Measurements from ENCODE around the gene P2RY11.

The P2RY11 gene

DNA sequence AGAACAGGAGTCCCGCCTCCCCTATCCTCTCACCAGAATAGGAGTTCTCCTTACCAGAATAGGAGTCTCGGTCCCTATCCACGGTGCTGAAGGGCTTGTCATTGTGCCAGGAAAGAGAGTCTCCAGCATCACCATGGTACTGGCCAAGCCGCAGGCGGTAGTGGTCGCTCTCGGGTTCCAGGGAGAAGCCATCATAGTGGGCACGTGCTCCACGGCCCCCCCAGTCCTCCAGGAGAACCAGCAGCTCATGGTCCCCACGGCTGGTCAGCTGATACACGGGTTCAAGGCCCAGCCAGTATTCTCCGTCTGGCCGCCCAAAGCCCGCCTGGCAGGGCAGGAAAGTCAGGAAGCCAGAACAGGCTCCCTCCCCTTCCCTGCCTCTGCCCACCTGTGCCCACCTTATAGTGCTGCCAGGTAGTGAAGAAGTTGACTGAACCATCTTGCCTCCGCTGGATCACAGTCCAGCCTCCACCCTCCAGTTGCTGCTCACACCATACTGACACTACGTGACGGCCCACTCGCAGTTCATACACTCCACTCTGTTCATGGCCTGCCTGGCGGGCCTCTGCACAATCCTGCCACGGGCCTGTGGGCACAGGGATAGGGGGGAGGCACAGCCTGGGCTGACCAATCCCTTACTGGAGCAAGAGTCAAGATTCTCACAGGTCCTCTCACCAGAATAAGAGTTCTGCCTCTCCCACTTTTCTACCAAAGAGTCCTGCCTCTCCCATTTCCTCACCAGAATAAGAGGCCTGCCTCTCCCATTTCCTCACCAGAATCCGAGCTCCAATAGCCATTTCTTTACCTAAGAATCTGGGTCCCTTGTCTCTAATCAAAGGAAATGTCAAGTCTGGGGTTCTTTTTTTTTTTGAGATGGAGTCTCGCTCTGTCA, 18.0 kb upstream of the P2RY11 start:
- no peak for DNase-seq

DNA sequence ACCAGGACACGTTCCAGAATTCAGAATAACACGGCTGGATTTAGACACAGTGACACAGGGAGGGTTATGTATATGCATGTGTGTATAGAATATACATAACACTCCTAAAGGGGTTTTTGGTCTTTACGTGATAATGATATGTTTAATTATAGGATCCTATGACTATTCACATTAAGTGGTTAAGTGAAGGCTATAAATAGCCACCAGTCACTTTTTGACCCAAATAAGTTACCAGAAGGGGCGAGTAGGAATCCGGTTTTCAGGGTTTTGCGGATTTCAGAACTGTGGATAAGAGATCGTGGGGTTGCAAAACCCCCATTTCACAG, 15.9 kb upstream of the P2RY11 start:
- DNase-seq: no peak

DNA sequence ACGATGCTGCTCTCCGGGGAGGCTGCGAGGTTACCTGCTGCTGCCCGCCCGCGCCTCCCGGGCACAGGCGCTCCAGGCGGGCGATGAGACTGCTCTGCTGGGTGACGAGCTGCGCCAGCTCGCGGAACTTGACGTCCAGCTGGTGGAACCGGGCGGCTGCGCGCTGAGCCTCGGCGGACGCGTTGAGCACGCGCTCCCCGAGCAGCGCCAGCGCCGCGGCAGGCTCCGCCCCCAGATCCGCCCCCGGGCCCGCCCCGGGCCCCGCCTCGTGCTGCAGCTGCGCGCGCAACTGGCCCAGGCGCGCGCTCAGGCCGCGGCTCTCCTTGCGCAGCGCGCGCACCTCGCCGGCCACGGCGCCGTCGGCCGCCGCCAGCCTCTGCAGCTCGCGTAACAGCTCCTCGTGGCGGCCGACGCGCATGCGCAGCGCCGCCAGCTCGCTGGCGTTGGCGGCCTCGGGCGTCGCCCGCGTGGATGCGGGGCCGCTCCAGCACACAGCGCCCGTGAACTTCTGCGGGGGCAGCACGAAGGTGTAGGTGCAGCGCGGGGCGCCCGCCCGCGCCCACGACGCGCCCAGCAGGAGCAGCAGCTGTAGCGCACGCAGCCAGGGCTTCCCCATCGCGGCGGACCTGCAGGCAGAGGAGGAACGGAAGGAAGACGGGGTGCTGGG, 15.4 kb upstream of the P2RY11 start:
- DNase-seq: peak; percentile 95 to 99 (median 98)

DNA sequence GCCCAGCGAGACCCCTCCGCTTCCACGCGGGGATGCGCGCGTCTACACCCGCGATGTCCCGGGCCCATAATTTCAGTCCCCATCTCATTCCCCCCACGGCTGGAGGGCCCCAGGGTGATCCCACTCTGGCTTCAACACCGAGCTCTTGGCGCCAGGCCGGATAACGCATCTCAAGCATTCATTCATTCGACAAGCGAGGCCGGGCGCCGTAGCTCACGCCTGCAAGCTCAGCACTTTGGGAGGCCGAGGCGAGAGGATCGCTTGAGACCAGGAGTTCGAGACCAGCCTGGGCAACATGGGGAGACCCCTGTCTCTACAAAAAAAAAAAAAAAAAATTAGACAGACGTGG, 14.9 kb upstream of the P2RY11 start:
- no peak for DNase-seq

DNA sequence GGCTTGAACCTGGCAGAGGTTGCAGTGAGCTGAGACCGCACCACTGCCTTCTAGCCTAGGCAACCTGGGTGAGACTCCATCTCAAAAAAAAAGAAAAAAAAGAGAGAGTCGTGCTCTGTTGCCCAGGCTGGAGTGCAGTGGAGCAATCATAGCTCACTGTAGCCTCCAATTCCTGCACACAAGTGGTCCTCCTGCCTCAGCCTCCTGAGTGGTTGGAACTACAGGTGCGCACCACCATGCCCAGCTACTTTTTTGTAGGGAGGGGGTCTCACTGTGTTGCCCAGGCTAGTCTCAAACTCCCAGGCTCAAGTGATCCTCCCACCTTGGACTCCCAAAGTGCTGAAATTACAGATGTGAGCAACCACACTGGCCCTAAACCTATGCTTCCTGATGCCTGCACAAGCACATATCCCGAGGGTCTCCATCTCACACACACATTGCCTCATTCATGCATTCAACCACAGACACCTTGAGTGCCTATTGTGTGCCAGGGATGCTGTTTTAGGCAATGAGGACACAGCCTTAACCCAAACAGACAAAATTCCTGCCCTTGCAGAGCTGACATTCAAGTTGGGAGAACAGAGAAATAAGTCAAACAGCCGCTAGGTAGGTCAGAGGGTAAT, 11.2 kb upstream of the P2RY11 start:
- no peak for DNase-seq

DNA sequence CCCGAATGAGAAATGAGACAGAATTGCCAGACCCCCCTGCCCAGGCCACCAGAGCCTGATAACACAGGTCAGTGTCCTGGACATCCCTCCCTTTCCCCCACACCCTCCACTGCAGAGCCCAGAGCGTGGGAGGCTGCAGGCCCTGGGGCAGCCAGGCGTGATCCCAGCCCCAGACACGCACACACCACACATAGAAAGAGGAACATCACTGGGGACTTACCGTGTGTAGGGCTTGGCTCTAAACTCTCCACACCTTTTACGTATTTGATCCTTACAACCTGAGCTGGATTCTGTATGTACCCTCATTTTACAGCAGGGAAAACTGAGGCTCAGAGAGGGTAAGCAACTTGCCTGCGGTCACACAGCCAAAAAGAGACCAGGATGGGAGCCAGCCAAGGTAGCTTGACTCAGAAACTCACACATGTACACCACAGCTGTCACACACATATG, 8.7 kb upstream of the P2RY11 start:
- peak; percentile 62 to 67 (median 63) for DNase-seq

DNA sequence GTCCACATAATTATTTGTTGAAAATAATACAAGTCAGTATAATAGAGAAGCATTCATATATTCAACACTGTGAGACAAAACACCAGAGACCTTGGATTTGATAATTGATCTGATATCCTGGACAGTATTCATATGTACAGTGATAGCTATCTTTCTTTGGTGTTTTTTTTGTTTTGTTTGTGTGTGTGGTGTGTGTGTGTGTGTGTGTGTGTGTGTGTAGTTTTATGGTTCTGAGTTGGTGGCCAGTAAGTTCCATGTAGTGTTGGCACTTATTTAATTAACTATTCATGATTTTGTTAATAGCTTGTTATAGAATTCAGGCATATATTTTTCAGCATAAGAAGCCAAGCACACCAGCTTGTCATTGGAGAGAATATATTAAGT, 7.4 kb upstream of the P2RY11 start:
- DNase-seq: no peak

DNA sequence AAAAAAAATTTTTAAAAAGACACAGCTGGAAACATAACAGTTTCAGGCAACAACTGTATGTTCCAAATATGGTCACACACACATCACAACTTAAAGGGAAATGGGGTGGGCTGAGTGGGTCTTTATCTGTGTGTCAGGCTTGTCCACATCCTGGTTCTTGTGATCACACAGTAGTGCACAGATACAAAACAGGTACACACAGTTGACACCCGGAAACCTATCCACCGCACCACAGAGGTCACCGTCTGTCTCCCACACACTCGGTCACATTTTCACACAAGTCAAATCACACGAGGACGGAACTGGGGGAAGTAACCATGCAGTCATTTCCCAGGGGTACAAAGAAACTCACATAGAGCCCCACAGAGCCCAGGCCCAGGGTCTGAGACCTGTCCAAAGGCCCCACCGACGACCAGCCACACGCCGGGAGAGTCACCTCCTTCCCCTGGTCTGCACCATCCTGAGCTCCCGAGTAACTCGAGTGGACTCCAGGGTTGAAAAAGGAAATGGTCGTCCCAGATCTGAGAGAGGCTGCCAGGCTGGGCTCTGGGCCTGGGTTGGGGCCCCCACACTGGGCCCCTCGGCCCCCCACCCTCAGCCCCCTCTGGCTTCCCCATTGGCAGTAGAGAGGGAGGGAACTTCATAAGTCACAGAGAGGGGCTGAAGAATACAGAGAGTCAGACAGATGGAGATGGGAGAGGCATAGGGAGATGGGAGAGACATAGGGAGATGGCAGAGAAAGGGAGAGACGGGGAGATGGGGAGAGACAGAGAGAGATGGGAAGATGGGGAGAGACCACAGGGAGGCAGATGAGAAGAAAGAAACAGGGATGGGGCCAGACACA, 6.6 kb upstream of the P2RY11 start:
- DNase-seq: peak; percentile 56 to 60 (median 59)

DNA sequence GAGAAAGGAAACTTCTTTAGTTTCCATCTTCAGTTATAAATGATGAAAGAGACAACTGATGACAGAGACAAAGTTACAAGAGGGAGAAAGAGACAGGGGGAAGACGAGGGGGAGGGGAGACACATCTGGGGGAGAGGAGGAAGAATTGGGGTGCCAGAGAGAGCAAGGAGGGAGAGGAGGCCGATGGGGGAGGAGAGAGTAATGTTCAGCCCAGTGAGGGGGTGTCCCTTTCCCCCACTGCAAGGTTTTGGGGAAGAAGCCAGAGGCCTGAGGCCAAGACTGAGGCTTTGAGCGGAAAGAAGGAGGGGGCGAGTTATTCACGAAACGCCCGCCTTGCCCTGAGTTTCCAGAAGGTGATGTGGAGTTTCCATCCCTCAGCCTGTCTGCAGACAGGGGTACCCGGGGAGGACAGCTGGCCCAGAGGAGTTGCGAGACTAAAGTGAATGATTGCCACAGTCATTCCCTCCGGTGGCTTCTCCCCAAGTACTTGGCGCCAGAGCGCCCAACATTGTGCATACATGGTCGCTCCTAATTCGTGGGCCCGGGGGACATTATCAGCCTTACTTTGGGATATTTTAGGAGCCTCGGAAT, 5.9 kb upstream of the P2RY11 start:
- peak; percentile 79 to 91 (median 84) for DNase-seq

DNA sequence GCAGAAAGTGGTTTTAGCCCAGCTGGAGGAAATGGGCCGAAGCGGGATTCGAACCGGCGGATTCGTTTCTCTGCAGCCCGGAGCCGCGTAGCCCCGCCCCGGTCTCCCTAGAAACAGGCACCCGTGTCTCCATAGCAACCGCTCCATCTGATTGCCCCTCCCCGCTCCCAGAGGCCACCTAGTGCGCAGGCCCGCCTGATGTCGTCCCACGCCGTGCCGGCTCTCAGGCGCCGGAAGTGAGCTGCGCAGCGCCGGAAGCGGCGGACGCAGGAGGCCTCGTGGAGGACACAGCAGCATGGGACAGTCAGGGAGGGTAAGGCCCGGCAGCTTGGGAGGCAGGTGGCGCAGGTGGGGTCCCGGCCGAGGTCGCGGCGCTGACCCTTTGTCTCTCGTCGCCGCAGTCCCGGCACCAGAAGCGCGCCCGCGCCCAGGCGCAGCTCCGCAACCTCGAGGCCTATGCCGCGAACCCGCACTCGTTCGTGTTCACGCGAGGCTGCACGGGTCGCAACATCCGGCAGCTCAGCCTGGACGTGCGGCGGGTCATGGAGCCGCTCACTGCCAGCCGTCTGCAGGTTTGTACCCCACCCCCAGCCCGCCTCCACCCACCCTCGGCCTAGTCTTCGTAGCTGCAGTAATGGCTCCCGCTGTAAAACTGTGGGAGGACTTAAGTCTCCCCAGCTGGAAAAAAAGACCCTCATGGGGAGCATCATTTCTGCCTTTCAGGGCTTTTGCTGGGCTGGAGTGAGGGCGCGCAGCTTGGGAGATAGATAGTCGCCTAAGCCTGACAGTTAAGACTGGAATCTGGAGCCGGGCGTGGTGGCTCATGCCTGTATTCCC, 5.2 kb upstream of the P2RY11 start, which contains the start of gene PPAN:
PPAN (plus strand) TSS at position 263 of the 837 bp plus-strand sequence; CDS start at position 296, 33 bp downstream.
- DNase-seq: peak; percentile 98 to 99 (median 99)

DNA sequence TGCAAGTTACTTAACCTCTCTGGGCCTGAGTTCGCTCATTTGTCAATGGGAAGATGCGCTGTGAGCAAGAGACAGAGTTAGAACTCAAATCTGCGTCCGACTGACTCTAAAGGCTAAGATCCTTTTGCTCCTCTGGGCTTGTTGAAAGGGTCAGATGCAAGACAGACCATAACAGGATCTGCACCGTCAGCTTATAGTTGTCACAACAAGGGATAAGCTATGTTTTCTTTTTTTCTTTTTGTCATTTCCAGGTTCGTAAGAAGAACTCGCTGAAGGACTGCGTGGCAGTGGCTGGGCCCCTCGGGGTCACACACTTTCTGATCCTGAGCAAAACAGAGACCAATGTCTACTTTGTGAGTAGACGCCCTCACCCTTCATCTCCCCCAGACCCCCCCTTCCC, 4.2 kb upstream of the P2RY11 start:
- no peak for DNase-seq

DNA sequence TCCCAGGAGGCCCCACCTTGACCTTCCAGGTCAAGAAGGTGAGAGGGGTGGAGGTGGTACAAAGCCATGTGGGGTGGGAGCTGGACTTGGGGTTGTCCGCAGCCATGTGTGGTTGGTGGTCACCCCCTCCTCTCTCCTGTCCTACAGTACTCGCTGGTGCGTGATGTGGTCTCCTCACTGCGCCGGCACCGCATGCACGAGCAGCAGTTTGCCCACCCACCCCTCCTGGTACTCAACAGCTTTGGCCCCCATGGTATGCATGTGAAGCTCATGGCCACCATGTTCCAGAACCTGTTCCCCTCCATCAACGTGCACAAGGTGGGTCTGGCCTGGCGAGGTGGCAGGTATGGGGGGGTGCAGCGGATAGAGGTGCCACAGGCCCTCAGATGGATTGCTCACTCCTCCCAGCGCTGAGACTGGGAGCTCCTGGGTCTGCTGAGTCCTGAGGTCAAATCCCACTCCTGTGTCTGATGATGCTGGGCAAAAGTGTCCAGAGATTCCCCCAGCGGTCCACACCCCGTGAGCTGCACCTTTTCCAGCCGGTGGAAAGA, 3.6 kb upstream of the P2RY11 start:
- DNase-seq: no peak

DNA sequence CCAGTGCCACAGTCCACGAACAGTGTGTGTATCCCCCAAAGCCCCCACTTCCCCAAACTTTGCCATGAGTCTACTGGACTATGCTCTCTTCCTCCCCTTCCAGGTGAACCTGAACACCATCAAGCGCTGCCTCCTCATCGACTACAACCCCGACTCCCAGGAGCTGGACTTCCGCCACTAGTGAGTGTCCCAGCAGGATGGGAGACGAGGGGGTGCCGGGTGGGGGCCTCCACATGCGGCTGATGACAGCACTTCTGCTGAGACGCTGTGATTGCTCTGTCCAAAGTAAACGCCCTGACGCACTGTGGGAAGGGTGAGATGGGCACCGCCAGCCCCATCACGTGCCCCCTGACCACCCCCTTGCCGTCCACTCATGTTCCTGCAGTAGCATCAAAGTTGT, 2.0 kb upstream of the P2RY11 start:
- no peak for DNase-seq

DNA sequence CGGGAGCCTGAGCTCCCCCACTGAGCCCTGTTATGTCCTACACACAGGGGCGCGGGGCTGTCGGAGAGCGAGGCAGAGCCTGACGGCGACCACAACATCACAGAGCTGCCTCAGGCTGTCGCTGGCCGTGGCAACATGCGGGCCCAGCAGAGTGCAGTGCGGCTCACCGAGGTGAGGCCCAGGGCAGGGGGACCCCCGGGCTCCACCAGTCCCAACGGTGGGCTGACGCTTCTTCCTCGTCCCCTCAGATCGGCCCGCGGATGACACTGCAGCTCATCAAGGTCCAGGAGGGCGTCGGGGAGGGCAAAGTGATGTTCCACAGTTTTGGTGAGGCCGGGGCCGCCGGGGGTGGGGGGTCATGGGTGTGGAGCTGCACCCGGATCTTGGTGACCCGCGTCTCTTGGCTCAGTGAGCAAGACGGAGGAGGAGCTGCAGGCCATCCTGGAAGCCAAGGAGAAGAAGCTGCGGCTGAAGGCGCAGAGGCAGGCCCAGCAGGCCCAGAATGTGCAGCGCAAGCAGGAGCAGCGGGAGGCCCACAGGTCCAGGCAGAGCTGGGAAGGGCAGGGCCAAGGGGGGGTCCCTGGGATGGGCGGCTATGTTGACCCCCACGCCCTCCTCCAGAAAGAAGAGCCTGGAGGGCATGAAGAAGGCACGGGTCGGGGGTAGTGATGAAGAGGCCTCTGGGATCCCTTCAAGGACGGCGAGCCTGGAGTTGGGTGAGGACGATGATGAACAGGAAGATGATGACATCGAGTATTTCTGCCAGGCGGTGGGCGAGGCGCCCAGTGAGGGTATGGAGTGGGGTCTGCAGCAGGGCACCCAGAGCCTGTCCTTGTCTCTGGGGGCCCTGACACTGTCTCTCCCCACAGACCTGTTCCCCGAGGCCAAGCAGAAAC, 1.2 kb upstream of the P2RY11 start:
- DNase-seq: no peak

DNA sequence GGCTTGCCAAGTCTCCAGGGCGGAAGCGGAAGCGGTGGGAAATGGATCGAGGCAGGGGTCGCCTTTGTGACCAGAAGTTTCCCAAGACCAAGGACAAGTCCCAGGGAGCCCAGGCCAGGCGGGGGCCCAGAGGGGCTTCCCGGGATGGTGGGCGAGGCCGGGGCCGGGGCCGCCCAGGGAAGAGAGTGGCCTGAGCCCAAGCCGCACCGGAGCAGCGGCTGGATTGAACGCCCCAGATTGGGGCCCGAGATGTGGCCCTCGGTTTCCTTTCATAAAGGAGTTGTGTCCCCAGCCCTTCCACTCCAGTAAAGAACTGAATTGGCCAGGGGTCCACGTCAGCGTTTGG, 548 bp upstream of the P2RY11 start:
- no peak for DNase-seq

DNA sequence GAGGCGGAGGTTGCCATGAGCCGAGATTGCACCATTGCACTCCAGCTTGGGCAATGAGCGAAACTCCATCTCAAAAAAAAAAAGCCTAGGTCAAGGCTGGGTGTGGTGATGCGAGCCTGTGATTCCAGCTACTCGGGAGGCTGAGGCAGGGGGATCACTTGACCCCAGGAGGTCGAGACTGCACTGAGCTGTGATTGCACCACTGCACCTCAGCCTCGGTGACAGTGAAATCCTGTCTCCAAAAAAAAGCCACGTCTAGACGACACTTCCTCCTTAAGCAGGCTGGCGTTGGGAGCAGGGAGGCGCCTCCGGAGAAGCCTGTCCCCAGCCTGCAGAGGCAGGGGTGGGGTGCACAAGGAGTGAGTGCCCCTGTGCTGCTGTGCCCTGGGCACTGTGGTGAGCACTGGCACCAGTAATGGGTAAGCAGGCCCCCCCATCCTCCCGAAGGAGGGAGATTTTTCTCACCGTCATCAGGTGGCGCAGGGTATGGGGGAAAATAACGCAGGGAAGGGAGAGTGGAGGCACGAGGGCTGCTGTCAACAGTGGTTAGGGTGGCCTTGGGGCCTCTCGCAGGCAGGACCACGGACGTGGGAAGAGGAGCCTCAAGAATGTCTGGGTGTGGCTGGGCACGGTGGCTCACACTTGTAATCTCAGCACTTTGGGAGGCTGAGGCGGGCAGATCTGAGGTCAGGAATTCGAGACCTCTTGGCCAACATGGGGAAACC, 706 bp downstream of the P2RY11 start:
- DNase-seq: peak; percentile 73 to 85 (median 77)

DNA sequence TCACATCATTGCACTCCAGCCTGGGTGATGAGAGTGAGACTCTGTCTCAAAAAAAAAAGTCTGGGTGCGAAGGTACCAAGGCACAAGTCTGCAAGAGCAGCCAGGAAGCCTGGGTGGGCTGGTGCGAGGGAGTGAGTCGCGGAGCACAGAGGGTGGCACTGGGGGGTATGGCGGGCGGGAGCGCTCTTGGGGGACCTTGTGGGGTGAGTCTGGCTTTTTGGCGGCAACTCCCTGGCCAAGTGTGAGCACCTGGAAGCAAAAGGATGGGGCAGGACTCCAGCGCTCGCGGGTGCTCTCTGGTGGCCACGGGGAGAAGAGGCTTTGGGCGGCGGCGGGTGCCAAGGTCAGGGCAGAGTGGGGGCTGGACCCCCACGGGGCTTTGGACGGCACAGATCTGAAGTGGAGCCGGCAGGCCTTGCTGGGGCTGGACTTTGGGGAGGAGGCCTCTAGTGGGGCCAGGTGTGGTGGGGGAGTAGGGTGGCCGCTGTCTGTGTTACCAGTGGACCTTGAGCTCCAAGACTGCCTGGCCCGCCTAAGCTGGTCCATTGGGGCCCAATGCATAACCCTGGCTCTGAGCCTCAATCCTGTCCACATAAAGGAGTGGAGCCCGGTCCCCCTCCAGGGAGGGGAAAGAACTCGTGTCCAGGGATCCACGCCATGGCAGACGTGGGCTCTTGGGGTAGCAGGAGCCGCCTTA, 1.6 kb downstream of the P2RY11 start:
- peak; percentile 33 to 56 (median 54) for DNase-seq

DNA sequence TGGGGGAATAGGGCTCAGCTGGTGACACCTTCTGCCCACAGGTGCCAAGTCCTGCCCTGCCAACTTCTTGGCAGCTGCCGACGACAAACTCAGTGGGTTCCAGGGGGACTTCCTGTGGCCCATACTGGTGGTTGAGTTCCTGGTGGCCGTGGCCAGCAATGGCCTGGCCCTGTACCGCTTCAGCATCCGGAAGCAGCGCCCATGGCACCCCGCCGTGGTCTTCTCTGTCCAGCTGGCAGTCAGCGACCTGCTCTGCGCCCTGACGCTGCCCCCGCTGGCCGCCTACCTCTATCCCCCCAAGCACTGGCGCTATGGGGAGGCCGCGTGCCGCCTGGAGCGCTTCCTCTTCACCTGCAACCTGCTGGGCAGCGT, 2.1 kb downstream of the P2RY11 start:
- DNase-seq: no peak
